AG09309 (cell line): ENCODE measurements around the gene NEK6.

ENCODE experiments used
- DNase-seq: peaks from one replicate; pipeline ENCODE4 v3.0.0-alpha.2; 2010; ENCODE audit warnings: low read depth
- H3K4me3 ChIP-seq: 2 replicates; pipeline ENCODE4 v1.5.1; 2011; ENCODE audit warnings: mild to moderate bottlenecking, low read depth, low read length, moderate library complexity; ENCODE audit not compliant: control insufficient read depth
- CTCF ChIP-seq: IDR thresholded peaks from 2 replicates; pipeline ENCODE4 v1.5.1; 2011; ENCODE audit warnings: mild to moderate bottlenecking, low read depth, low read length, inconsistent platforms; ENCODE audit not compliant: insufficient read depth, control insufficient read depth; ENCODE audit errors: missing control alignments

Gene NEK6

GRCh38 chr9:124266139-124266825, 8.5 kb downstream of the NEK6 start:
- no peak for DNase-seq
- no peak for TF ChIP-seq CTCF
- no peak overlapping the region for H3K4me3 ChIP-seq

GRCh38 chr9:124266826-124267201, 9.1 kb downstream of the NEK6 start:
- no peak for DNase-seq
- H3K4me3 ChIP-seq = no peak overlapping the region
- no peak for TF ChIP-seq CTCF

- no peak overlapping the region for H3K4me3 ChIP-seq
- no peak for TF ChIP-seq CTCF
- no peak for DNase-seq
Measured at GRCh38 chr9:124267271-124267807, 9.6 kb downstream of the NEK6 start.

- no peak overlapping the region for H3K4me3 ChIP-seq
- DNase-seq = no peak
- TF ChIP-seq CTCF = no peak
Measured at GRCh38 chr9:124268248-124268647, 10.5 kb downstream of the NEK6 start.

- H3K4me3 ChIP-seq = no peak overlapping the region
- DNase-seq = no peak
- no peak for TF ChIP-seq CTCF
Measured at GRCh38 chr9:124268661-124269060, 10.9 kb downstream of the NEK6 start.

- H3K4me3 ChIP-seq = no peak overlapping the region
- DNase-seq = no peak
Measured at GRCh38 chr9:124269556-124269955, 11.8 kb downstream of the NEK6 start.

More at GRCh38 chr9:124269556-124269955, 11.8 kb downstream of the NEK6 start:
- no peak for TF ChIP-seq CTCF
